HG03378 (cell line): Measurements from ENCODE around the gene NDST1.

Source experiments
- ATAC-seq: cut with Tn5 transposase; IDR thresholded peaks from one replicate; pipeline ENCODE4 v1.9.1; 2021; ENCODE audit warnings: mild to moderate bottlenecking, moderate library complexity; ENCODE audit not compliant: unreplicated experiment

The NDST1 gene

GRCh38 chr5:150601491-150602345 is 93.8 kb downstream of the NDST1 start:
- no peak for ATAC-seq

- ATAC-seq: no peak
These were observed 95.1 kb downstream of the NDST1 start for GRCh38 chr5:150603052-150603451.

DNA sequence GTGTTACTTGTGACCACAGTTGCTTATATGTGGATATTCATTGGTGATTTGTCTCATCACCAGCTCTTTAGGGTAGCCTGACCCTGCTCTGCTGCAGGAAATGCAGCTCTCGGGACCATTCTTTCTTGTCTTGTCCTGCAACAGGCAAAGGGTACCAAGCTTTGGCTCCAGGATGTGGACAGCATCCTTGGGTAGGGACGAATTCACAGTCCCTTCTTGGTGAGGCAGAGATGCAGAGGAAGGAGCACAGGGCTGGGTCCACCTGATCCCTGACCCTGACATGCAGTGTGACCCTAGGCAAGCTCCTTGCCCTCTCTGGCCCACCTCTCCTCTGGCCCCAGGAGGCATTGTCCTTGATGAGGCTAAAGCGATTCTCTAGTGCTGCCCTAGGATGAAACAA is 95.6 kb downstream of the NDST1 start:
- no peak for ATAC-seq

DNA sequence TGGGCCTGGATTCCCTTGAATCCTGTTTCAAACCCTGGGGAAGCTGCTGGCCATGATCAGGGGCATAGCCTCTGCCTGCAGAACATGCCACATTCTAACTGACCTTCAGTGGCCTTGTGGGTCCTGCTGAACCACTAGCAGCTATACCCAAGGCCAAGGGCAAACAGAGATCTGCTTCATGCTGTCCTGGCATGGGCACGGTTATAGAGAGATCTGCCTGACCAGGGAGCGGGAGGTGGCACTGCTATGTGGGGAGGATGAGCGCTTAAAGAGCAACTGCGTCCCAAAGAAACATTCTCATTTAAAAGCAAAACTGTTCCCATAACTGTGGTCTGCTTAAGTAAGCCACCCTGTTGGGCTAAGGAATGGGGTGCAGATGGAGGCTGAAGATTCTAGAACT is 96.1 kb downstream of the NDST1 start:
- ATAC-seq: no peak

DNA sequence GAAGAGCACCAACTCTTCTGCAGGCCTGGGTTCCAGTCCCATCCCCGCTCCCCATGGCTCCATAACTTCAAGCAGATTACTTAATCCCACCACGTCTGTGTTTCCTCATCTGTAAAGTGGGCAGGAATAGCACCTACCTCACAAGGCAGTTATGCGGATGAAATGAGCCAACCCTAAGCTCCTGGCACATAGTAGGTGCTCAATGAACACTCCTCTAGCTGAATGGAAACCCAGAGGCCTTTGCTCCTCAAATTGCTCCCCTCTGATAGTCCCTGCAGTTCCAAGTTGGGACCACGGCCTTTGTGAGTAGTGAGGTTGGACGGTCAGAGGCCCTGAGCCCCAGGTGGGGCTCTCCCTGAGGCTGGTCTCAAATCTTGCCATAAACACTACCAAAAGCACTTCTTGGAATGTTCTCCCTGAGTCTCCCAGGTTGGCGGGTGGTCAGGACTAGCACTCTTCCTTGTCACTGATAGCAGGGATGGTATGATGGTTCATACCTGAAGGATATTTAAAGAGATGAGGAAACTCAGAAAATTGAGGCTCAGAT is 97.0 kb downstream of the NDST1 start:
- ATAC-seq: no peak

DNA sequence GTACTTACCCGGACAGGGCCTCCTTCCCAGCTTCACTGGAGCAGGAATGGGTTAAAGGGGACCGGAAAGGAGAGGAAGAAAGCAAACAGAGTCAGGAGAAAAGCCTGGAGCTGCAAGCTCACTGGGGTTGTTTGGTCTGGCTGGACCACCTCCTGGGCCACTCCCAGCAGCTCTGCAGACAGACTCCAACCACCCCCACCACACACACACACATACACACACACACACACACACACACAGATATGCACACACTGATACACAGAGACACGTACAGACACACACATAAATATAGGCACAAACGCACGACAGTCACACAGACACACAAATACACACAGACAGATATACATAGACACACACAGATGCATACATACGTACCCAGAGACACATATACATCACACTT is 97.6 kb downstream of the NDST1 start:
- ATAC-seq: no peak

GRCh38 chr5:150606476-150606875 is 98.5 kb downstream of the NDST1 start:
- ATAC-seq: no peak

DNA sequence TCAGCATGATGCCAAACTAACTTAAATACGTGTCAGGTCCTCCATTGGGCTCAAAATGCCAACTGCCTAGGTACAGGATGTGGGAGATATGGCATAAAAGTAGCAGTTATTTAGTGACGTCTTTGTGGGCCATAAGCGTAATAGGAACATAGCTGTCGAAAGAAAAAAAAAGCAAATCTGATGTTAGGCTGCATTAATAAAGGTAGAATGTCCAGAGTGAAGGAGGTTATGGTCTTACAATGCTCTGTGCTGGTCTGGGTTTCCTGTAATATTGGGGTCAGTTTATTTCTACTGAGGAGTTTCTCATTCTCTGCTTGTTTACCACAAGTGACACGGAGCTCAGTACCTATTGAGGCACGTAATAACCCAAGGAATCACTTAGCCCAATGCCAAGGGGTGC is 99.2 kb downstream of the NDST1 start:
- no peak for ATAC-seq
